Measurements from ENCODE around the gene PYGM.

Gene PYGM

DNA sequence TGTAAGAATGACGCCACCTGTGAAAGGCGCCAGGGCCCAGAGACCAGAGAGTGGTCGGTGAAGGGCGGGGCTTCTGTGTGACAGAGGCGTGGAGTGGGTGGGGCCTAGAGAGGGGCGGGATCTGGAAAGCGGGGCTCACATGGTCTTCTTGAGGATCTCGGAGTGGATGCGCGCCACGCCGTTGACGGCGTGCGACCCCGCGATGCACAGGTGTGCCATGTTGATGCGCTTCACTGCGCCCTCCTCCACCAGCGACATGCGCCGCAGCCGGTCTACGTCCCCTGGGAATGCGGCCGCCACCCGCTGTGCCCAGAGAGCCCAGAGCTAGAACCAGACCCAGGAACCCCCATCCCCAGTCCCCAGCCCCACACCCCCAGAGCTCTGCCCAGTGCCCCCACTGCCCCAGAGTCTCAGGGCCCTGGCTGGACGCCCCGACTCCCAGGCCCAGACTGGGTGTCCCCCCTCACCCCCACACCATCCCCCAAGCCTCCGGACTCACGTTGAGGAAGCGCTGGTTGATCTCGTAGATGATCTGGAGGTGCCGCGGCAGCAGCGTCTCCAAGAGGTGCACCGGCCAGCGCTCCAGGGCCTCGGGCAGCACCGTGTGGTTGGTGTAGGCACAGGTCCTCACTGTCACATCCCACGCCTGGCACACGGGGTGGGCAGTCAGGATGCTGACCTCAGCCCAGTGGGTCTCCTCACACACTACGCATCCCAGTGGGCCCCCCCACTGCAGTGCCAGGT is 6.2 kb downstream of the PYGM start:
- no peak for DNase-seq (ENCODE audit: low read depth)

- no peak for DNase-seq (ENCODE audit: low read depth)
Observed at GRCh38 chr11:64753019-64753379, 6.8 kb downstream of the PYGM start.

DNA sequence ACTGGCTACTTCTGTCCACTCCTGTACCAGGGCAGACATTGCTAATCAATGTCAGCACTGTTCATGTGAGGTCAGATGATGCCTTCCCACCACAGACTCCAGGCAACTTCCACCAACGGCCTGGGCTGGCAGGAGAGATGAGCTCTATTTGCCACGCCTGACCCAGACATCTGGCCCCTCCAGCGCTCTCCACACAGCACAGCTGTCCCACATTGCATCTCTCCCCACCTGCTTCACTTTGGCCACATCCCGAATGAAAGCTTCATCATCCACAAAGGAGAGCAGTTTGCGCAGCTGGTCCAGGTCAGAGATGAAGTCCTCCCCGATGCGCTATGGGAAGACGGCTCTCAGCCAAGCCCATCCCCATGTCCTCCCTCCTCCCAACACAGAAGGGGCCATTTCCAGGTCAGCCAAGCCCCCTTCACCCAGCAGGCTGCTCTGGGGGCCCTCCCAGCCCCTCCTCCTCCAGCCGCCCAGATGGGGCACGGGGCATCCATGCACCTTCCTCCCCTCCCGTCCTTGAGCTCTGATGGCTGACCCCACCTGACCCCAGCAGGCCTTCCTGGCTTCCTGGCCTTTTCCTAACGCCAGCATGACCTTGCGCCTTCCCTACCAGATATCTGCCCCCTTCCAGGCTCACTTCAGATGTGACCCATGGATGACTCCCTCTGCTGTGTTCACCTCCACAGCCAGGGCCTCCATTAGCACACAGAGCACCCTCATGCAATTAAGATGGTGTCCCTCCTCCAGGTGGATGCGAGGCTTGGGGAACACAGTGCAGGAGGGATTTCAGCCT is 7.4 kb downstream of the PYGM start:
- no peak for DNase-seq (ENCODE audit: low read depth)

DNA sequence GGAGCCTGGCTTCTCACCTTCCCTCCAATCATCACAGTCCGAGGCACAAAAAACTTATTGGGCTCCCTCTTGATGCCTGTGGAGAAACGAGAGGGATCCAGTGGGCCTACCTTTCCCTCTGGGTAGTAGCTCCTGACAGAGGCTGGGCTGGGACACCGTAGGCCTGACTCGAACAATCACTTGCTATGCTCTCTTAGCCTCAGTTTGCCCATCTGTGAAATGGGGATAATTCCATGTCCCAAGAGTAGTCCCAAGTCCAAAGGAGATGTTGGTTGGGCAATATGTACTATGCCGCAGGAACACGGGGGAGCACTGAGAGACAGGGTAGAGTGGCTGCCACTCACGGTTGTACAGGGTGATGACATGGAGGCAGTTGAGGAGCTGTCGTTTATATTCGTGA is 8.2 kb downstream of the PYGM start:
- DNase-seq (ENCODE audit: low read depth) = no peak

GRCh38 chr11:64751136-64751535 is 8.6 kb downstream of the PYGM start:
- DNase-seq (ENCODE audit: low read depth) = no peak

DNA sequence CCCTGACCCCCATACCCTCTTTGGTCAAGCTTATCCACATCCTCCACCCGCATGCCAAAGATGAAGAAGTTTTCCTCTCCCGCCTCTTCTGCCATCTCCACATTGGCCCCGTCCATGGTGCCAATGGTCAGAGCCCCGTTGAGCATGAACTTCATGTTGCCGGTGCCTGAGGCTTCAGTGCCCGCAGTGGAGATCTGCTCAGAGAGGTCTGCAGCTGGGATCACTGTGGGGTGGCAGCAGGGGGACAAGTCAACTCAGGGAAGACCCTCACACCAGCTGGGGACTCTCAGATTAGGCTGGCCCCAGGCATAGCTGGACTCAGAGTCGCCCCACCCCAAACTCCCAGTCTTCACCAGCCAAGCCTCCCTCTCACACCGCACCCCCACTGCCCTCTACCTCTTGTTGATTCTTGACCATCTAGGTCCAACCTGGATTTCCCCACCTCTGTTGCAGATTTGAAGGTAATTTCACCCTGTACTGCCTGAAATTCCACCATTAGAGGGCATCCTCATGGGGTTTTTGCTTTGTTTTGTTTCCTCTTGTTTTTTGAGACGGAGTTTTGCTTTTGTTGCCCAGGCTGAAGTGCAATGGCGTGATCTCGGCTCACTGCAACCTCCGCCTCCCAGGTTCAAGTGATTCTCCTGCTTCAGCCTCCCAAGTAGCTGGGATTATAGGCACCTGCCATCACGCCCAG is 9.3 kb downstream of the PYGM start:
- no peak for DNase-seq (ENCODE audit: low read depth)

DNA sequence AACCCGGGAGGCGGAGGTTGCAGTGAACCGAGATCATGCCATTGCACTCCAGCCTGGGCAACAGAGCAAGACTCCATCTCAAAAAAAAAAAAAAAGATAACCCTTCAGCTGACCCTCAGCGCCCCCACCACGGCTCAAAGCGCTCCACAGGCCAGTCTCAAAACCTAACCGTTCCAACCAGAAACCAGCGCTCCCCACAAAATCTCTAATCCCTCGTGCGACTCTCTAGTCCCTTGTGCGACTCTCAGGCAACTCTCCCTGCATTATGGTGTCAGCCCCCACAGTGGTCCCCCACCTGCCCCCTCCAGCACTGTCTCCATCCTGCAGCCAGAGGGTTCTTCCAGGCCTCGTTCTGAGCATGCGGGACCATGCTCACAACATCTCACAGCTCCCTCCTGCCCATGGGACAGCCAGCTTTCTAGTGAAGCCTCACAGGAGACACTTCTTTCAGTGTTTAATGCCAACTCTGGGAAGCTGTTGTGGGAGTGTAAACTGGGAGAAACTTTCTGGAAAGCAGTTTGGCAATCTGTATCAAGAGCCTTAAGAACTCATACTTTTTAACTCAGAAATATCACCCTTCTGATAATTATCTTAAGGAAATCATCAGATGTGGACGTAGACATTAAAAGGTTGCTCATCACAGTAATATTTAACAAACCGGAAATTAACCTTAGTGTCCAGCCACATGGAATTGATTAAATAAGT is 11.7 kb downstream of the PYGM start:
- DNase-seq (ENCODE audit: low read depth) = peak; percentile 84

DNA sequence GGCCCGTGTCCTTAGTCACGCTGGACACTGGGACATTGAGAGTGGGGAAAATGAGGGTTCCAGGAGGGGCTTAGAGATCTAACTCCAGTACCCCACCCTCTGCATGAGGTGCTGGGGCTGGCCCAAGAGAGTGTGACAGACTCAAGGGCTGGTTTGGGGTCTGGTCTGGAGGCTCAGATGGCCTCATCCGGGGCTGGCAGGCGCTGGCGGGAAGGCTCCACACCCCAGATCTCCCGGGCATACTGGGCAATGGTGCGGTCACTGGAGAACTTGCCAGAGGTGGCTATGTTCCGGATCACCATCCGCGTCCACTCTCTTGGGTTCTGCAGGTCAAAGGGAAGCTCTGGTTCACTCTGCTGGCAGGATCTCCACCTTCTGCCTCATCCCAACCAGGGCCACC is 13.3 kb downstream of the PYGM start:
- DNase-seq (ENCODE audit: low read depth) = no peak

DNA sequence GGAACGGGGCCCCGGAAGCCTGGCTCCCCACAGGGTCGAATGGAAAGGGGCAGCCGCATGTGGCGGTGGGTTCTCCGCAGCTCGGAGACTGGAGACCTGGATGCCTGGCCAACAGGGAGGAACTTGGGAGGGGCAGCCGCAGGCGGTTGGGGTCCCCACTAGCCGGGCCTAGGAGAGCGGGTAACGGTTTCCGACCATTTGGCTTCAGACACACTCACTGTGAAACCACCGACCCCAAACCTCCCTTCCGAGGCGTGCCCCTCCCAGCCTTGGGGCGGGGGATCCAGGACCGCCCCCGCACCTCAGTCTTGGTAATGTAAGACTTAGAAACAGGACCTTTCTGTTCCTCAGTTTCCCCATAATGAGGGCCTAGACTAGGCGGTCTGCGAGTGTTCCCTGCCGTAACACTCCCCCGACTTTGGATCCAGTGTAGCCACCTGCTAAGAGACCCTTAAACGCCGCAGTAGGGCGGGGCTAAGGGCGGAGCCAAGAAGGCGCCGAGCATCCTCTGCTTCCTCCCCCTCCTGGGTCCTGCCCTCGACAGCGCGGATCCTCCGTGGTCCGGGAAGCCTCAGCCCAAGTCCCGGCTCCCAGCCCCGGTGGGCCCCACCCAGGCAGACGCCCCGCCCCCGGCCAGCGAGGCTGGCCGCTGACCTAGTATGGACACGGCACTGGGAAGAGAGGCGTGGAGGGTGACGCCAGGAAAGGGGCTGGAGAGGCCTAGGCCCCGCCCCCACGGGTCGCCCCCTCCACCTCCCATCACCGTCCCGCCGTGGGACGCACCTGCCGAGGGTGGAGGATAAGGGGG is 14.0 kb downstream of the PYGM start:
- DNase-seq (ENCODE audit: low read depth) = peak; percentile 34

DNA sequence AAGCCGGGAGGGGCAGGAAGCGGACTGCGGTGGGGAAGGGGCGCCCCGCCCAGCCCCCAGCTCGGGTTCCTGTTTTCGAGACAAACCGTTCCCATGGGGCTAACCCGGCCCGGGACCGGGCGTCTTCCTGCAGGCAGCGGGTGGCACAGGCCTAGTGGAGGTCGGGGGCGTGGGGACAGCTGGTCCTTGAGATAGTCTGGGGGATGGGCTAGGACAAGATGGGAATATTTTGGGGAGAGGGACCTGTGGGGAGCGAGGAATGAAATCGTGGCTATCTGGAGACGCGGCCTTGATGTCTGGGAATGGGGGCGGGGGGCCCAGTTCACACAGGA is 14.6 kb downstream of the PYGM start:
- no peak for DNase-seq (ENCODE audit: low read depth)

GRCh38 chr11:64744544-64745188 is 15.1 kb downstream of the PYGM start:
- no peak for DNase-seq (ENCODE audit: low read depth)

DNA sequence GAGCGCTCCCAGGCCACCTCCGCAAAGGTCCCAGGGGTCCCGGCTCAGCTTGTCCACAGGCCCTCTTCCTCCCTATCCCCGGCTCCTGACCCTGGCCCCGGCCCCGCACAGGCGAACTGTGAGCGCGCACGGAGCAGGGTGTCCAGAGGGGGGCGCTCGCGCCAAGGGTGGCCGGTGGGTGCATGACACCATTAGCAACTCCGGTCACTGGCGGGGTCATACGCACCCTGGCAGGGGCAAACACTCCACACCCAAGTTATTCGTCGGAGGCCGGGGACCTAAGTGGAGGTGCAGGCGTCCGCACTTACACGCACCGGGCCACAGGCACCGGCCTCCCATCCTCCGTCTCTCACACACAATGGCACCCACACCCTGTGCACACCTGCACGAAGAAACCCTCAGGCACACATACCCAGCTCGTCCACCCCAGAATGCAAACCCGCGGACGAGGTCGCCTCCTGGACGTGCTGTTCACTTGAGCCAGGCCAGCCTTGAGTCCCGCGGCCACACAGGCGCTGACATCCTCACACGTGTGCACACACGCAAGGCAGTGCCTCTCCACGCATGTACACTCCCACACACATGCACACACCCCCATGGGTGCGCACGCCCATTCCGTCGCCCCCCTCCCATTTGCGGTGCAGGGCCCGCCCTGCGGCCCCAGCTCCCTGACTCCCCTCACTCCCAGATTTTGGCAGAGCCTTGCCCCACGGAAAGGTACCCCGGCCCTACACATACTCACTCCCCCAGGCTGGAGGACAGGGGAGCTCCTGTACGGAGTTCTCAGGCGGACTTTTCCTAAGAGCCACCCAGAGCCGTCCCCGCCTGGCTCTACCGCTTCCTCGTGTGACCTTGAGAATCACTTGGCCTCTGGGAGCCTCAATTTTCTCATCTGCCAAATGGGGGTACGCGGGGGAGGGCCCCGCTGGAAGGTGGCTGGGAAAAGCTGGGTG is 15.9 kb downstream of the PYGM start, which contains the start of gene RASGRP2:
RASGRP2 (minus strand) TSS at position 552 of the 953 bp plus-strand sequence. CDS start 1,276 bp downstream, outside the sequence.
- peak; percentile 42 for DNase-seq (ENCODE audit: low read depth)

GRCh38 chr11:64742889-64743590 is 16.7 kb downstream of the PYGM start:
- peak; percentile 60 for DNase-seq (ENCODE audit: low read depth)

DNA sequence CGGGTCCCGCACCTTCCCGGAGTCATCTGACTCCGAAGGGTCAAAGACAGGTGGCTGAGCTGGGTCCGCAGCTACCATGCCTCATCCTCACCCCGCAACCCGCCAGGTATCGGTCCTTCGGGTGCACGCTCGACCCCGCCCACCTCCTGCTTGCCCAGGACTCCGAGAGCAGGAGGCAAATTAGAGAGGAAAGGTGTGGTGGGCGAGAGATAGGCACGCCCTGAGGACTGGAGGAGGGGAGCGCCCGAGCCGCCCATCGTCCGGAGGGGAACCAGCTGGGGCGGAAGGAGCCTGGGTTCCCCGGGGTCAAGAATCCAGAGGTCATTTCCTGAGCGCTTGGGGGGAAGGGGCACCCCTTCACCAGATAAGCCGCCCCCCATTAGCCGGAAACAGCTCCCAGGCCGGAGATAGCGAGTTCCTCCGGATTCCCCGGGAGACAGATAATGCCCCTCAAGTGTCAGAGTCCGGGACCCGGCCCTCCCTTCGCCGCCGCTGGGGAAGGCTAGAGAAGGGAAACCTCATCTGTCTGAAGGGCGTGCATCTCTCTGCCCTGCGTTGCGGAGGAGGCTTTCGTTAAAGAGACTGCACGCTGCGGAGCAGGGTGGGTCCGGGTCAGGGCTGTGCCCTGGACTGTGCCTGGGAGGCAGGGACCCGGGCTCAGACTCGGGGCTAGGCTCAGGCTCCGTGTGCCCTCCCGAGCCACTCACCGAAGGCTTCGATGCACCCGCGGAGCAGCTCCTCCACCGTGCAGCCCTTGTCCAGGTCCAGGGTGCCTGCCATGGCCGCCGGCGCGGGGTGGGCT is 17.5 kb downstream of the PYGM start:
- DNase-seq (ENCODE audit: low read depth) = no peak

GRCh38 chr11:64741375-64742086 is 18.2 kb downstream of the PYGM start:
- DNase-seq (ENCODE audit: low read depth) = no peak

GRCh38 chr11:64739871-64740270 is 19.9 kb downstream of the PYGM start:
- DNase-seq (ENCODE audit: low read depth) = no peak

DNA sequence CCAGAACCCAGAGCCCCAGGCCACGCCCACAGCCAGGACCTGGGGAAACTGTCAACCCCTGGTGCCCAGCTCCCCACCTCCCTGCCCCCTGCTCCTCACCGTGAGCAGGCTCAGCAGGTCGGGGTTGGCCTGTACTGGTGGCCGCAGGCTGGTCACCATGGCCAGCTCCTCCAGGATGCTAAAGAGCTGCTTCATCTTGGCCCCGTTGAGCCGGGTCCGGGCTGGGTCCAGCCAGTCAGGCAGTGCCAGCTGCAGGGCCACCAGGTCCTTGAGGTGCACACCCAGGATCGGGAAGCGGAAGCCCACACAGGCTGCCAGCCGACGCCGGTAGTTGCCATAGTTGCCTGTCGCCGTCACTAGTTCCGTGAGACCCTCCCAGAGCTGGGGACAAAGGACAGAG is 23.1 kb downstream of the PYGM start:
- no peak for DNase-seq (ENCODE audit: low read depth)
